NCI-H1105 treated with DMSO at 0.1 percent for 48 hours (cell line): ENCODE data around the gene CERKL.
A peak's percentile ranks its signal among the peaks of the same experiment; 100 is the strongest.

Source experiments
- DNase-seq: peaks from one replicate; lab custom pipeline; 2025; lab: John Stamatoyannopoulos, UW

The CERKL gene

DNA sequence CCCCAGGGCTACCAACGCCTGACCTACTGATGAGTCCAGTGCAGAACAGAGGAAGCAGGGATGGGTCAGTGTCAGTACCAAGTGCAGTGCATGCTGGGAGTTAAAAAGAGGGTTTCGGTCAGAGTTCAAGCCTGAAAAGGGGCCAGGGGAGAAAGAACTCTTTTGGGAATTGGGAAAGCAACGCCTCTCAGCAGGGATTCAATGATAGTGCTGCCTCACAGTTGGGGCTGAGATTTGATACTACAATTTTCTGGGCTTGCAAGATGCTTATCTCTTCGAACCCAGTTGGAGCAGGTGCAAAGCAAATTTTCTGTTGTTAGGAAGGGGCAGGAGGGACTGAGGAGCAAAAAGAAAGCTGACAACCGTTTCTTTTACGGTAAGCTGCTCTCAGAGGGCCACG, 82.6 kb downstream of the CERKL start:
- DNase-seq, result peak; percentile 76

DNA sequence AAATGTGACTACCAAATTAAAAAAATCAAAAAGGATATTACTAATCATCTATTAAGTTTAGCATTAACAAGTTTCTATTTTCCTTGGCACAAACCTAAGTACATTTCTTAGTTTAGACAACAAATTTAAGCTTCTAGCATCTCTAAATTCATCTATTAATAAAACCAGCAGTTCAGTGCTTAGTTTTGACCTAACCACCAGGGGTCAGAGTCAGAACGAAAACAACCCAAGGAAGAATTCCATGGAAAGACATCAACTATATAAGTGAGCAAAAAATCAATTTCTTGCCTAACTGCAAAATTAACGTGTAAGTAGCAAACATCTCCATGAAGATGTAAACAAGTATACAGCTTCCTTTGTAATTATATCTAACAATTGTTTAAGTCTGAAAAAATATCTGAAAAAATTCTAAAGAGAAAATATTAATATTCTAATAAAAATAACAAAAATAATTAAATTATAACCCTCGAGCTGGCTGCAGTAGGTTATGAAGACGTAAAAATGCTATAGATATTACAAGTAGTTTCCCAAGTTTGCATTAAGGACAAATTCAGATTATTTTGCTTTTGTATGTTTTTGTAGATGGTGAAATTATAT, 83.7 kb downstream of the CERKL start:
- peak; percentile 70 for DNase-seq

DNA sequence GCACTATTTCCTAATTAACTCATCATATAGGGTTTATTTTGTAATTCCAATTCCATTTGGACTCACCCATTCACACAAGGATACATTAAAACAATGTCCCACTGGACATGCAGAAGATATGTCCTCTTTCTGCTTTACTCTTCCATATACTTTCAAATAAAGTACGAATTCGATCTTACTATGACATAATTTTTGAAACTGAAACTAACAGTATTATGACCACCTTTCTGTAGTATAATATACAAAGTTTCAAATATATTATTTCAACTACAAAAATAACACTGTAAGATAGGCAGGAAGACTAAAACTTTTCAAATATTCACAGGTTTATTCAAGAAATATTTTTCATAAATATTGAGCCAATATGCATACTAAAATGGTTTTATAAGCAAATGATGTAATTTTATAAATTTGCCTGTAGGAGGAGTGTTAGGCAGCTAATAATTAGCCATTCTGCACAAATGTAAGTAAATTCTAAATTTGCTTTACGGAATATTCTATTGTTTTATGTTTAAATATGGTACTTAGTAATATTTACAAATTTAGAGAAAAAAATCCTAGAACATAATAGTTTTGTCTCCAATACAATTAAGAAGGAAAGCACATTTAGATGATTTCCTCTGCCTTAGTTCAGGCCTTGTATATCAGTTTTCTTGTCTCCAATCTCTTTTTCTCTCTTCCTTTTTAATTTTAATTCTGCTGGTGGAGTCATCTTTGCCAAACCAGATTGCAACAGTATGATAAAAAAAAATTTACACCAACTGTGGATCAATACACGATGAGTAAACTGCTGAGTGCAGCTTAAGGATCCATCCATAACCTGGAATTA, 85.9 kb downstream of the CERKL start:
- peak; percentile 21 for DNase-seq

DNA sequence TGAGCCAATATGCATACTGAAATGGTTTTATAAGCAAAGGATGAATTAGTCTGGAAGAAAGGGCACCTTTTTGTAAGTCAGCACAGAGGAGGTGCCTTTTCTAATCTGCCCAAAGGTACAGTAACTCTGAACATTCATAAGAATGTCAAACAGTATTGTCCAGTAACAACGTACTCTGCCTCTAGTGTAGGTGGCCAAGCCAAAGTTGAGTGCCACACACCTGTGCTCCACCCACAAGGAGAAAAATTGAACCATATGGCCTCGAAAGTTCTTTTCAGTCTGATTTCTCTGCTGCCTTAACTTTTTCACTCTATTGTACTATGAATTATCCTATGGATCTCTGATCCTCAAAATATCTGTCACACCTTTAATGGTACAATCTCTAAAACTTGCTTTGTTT, 86.8 kb downstream of the CERKL start:
- DNase-seq, result no peak

DNA sequence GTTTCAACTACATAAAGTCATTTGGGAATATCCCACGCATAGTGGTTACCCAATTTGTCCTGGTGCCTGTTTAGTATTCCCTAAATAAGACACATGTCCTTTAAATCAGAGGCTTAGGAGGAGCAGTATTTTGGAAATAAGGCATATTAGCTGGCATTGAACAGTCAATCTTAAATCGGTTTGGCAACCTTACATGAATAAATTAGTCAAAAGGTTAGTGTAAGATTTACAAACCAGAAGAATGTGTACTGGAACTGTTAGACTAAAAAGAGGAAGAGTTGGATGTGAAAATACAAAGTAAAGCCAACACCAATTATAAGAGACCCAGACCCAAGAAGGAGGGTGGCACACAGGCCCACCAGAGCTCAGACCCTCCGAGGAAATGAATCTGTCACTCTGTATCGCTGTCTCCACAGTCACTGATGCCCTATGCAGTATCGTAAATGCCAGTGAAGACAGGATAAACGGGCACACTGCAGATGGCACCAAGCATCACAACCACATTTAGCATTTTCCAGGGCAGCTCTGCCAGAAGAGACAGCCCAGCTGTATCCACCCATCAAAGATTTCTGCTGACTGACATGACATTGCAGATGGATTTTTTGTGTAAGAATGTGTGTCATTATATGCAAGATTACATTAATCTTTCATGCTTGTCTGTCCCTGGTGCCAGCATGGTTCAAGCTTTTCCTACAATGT, 90.4 kb downstream of the CERKL start:
- DNase-seq, result no peak

DNA sequence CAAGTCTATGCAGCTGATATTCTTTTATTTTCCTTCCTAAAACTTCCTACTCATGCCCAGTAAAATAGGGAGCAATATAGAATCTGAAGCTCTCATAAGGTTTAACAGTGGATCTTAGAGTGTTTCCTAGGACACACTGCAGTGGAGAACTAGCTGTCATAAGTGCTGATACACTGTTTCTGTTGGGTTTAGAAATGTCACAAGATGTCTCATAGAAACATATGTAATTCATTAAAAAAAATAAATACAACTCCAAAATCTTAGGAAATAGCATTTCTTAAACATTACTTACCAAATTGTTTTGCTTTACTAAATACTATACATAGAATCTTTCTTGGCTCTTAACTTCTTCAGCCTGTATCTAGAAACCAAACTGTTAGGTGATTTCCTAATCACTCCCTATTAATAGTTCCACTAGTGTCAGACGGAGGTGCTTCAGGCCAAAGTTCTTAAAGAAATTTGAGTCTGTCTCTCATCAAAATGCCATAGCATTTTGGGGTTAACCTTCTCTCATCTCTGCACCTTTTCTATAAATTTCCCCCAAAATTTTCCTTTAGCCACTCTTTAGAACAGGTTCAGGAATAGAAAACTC, 93.7 kb downstream of the CERKL start:
- DNase-seq, result no peak

DNA sequence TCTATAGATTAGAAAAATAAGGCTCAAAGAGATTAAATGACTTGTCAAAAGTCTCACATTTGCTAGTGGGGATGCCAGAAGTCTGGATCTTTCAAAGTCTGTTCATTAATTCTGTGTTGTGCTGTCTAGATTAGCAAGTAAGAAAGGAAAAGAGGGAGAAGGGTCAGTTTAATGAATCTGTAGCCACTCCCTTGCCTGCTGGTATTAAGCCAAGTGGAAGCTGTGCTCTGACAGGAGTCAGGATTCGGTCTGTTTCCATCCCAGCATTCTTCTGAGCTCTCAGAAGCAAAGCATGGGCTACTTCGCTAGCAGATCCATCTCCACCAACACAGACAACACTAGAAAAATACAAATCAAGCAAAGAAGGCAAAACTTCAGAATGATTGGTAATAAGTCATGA, 98.5 kb downstream of the CERKL start:
- DNase-seq, result no peak

DNA sequence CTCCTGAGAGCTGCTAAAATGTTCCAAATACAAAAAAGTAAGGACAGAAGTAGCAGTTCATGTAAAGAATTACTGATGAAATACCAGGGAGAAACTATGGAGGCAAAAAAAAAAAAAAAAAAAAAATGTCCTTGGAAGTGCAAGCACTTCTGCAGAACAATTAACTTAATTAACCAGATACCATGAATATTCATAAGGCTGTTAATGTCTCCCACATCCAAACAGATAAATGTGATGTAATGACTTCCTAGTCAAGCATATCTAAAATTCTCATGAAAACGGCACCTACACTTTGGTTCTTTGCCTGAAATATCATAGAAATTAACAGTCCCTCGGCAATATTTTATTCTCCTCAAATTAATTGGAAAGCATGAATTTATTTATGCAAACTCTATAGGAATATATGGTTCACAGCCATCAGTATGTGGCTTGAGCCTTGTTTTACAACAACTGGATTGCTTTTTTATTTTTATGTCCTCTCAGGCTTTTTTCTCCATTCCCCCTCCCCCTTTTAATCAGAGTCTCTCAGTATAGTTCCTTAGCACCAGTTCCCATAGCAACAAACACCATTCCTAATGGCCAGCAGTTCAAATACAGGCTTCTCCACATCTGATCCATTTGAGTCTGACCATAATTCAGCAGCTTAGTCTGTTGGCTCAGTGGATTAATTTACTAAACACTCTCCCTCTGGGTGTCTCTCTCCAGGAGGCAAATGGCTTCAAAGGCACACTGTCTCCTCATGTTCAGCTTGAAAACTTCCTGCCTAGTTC, 102.7 kb downstream of the CERKL start:
- DNase-seq, result no peak

DNA sequence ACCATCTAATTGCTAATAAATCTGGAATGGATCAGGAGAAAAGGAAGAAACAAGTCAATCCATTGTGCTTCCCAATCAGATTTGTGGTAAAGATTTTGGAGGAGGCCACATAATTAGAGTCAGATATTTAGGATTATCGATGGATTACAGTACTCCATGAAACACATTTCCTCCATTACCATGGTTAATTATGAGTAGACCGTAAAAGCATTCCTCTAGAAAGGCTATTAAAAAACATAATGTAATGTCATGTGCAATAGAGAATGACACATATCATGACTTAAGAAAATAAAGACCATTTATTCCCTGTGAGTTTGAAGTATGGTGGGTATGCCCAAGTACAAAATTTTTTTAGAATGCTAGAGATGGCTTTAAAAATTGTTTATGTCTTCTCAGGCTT, 103.7 kb downstream of the CERKL start:
- DNase-seq, result no peak

DNA sequence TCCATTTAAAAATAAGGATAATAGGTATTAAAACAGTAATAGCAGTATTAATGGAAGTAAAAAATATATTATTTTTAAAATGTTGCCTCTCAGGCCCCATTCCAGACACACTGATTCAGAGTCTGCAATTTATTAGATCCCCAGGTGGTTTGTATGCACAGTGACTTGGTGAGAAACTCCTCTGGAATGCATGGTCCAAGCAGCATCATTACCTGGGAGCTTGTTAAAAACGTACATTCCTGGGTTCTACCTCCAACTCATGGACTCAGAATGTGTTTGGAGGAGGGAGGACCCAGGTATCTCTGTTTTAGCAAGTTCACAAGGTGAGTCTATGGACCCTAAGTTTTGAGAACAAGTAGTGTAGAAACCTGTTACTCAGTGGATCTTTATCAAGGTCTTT, 104.1 kb downstream of the CERKL start:
- no peak for DNase-seq

DNA sequence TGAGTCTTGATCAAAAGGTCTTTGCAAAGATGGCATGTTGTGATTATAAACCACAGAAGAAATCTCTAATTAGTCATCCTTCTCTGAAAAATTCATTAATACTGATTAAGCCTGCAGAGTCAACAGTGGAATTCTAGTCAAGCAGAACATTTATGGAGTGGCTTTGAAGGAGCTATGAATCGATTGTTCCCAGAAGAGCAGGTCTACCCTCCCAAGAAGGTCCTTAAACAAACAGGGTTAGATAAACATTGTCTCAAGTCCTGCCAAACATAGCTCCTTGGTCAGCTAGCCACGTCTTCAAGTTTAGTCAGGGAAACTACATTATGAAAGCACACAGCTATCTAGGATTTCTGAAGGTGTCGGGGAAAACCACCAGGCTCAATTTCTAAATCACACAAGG, 110.8 kb downstream of the CERKL start:
- DNase-seq, result no peak

DNA sequence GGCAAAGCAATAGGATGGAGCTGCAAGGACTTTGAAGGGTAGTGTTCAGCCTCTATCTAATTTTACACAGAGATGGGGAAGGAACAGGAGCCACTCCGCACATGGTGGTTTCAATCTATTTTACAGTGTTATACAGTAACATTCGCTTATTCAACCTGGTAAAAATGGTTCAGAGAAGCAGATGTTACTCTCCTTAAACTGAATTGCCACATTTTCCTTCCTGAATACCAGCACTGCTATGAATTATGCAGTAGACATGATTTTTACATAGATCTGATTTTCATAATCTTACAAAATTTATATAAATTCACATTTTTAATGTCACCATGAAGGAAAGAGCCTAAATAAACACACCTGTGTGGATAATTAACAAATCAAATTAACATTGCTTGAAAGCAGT, 114.7 kb downstream of the CERKL start:
- no peak for DNase-seq

DNA sequence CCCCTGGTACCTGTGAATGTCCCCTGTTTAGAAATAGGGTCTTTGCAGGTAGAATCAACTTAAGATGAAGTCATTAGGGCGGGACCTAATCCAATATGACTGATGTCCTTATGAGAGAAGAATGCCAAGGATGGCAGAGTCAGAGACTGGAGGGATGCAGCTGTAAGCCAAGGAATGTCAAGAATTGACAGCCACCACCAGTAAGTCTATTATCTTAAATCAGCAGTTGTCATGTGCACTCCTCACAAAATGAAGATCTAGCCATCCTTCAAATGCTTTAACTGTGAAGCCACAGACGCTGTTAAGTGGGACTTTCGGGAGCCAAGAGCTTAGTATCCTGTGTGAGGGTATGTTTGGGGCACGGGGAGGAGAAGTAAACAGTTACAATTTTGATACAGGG, 116.5 kb downstream of the CERKL start:
- DNase-seq, result no peak

DNA sequence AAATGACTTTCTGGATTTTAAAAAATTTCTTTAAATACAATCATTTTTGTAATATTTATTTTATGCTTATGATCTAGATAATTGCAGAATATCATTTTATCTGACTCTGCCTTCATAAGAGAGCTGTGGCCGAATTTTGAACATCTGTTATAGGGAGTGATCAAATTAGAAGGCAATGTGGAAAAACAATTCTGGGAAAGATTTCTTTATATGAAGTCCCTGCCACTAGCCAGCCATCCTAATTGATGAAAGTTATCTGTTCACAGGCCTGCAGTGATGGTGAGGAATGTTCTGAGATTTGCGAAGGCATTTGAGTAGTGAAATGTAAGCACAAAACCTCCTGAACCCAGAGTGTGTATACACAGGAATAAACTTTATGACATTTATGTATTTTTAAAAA, 120.2 kb downstream of the CERKL start:
- no peak for DNase-seq

DNA sequence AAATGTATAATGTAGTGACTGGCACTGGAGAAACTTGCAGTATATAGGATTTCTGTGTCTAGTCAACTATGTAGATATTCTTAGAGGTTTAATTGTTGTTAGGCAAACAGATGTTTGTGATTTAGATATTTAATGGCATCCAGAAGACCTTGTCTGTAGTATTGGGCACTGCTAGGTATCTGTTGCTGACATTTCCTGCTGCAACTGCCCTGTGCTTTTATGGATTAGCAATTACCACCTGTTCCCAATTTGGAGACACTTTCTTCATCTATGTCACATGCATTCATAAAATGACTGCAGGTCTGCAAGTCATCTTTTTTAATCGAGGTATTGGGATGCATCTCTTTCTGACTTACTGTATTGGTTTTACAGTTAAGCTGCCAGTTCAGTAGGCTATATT, 128.5 kb downstream of the CERKL start:
- no peak for DNase-seq

DNA sequence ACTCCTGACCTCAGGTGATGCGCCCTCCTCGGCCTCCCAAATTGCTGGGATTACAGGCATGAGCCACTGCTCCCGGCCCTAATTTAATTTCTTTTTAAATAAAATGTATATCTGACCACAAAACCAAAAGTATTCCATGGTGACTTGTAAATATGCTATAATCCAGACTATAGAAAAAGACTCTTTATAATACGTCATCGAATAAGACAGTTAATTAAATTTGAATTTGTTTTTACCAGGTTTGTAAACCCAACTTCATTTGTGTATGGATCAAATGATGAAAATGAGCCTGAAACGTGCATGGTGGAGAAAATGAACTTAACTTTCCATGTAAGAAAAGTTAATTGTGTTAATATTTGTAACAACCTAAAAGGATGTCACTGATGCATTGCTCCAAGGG, 129.8 kb downstream of the CERKL start:
- DNase-seq, result no peak

DNA sequence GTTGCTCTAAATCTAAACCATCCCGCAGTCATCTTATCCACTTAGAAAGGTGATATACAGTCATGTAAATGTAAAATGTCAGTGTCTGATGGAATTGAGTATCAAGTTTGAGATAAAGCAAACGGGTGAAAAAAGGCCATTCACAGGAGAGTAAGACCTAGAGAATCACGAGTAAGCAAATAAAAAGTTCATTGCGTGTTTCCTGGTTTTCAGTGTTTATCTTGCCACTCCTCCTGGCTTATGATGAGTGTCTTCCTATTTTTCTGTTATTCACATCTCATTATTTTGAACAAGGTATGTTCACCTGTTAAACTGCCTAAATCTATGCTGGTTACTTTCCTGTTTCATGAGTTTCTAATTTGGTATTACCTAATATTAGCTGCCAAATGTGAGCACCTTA, 130.9 kb downstream of the CERKL start:
- no peak for DNase-seq

DNA sequence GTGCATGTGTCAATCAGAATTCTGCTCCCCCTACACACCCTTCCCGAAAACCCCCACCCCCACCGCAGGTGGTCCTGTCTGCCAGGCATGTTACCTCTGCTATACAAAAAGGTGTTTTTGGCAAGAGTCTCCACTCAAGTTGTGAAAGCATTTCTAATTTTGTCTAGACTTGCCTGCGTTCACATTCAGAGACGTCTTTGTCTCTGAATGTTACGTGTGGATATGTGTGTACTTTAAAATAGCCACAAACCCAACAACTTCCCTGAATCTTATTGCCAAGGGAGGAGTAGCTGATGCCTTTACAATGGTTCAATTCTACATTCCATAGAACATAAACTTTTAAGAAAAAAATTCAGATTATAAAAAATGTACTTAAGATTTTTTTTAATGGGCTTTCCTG, 133.1 kb downstream of the CERKL start:
- peak; percentile 80 for DNase-seq

DNA sequence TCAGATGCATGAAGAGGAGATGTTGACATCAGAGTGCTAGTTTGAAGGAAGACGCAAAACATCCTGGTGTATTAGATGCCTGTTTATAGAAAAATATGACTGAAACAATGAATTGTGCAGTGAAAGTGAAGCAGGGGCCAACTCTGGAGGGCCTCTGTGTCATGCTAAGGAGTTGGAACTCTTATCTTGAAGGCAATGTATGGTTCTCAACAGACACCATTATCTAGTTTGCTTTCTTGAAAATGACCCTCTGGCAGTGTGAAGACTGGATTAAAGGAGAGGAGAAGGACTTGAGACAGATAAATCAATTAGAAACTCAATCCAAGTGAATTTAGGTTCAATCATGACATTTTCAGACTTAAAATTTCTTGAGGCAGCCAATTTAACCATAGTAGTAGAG, 136.7 kb downstream of the CERKL start:
- no peak for DNase-seq

DNA sequence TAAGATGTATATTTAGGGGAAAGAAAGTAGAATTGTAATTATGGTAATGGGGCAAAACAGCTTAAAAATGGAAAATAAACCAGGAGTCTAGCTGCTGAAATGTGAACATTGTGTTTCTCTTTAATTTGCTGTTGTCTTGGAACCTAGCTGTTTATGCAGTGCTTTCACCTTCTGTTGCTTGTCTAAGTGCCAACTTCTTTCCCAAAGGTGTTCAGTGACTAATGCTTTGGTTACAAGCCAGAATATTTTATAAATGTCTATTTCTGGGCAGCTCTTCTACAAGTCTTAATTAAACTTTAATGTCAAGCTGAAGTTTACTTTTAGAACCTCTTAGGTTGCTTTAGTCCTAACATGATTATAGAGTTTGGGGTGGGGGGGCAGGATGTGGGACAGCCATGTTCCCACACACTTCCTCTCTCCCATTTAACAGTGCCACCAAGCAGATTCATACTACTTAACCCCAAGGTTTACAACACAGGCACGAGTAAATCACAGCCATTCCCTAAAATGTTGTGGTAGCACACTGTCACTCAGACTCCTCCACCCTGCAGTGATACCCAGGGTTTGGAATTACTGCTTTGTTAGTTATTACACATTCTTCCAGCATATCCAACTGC, 139.1 kb downstream of the CERKL start:
- peak; percentile 32 for DNase-seq

DNA sequence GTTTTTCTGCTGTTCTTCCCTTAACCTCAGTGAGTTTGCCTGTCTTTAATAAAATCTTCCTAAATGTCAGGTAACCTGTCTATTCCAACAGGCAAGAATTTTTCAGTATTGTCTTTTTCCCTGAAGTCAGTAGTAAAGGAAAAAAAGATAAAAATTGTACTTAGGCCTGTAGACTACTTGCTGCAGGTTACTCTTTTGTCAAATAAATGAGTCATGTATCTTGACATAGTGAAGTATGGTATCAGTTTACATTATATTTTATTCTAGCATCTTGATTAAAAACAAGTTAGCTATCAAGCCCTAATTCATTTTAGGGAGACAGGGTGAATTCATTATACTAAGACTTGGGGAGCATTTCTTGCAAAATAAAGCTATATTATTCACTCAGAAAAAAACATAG, 139.9 kb downstream of the CERKL start:
- DNase-seq, result no peak

DNA sequence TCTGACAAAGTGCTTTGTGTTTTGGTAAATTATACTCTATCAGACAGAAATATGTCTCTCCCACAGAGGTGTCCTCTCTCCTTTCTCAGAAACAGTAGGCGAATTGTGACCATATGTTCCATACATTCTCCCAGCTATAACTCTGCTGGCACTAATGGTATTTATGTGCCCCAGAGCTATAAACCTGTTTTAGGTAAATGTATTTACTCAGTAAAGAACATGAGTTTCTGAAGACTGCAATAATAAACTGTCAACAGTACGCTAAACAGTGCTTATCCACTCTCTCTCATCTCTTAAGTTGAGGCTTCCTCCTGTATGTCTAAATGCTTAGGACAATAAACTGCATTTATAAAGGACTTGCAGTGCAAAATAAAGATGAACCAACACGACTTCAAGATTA, 141.2 kb downstream of the CERKL start:
- DNase-seq, result no peak
